Measurements from ENCODE around the gene RNF144A.

RNF144A gene

GRCh38 chr2:6909431-6910385 lies 7.5 kb upstream of the RNF144A start:
- DNase-seq: no peak

- no peak for DNase-seq
These were observed 5.5 kb upstream of the RNF144A start for GRCh38 chr2:6911721-6912120.

- DNase-seq: peak; percentile 52
These were observed 3.6 kb upstream of the RNF144A start for GRCh38 chr2:6913415-6914157.

GRCh38 chr2:6914828-6915227 lies 2.4 kb upstream of the RNF144A start:
- no peak for DNase-seq

GRCh38 chr2:6915399-6915798 lies 1.8 kb upstream of the RNF144A start:
- DNase-seq: no peak

GRCh38 chr2:6916224-6916623 lies 988 bp upstream of the RNF144A start:
- DNase-seq: no peak

GRCh38 chr2:6916736-6917070 lies 509 bp upstream of the RNF144A start:
- no peak for DNase-seq

- DNase-seq: no peak
These were observed 679 bp downstream of the RNF144A start for GRCh38 chr2:6917761-6918421.

GRCh38 chr2:6919901-6920742 lies 2.9 kb downstream of the RNF144A start:
- no peak for DNase-seq

GRCh38 chr2:6920743-6921064 lies 3.5 kb downstream of the RNF144A start:
- no peak for DNase-seq

- no peak for DNase-seq
These were observed 4.2 kb downstream of the RNF144A start for GRCh38 chr2:6921321-6921922.

GRCh38 chr2:6922201-6922656 lies 5.0 kb downstream of the RNF144A start:
- no peak for DNase-seq

- no peak for DNase-seq
These were observed 6.1 kb downstream of the RNF144A start for GRCh38 chr2:6923319-6923718.

GRCh38 chr2:6924101-6924923 lies 7.1 kb downstream of the RNF144A start:
- no peak for DNase-seq

GRCh38 chr2:6924924-6925409 lies 7.8 kb downstream of the RNF144A start:
- no peak for DNase-seq

GRCh38 chr2:6926071-6926732 lies 9.0 kb downstream of the RNF144A start:
- no peak for DNase-seq

- no peak for DNase-seq
These were observed 10.0 kb downstream of the RNF144A start for GRCh38 chr2:6927186-6927585.

- no peak for DNase-seq
These were observed 10.5 kb downstream of the RNF144A start for GRCh38 chr2:6927753-6928152.

- no peak for DNase-seq
These were observed 11.2 kb downstream of the RNF144A start for GRCh38 chr2:6928452-6928851.

GRCh38 chr2:6929196-6929819 lies 12.1 kb downstream of the RNF144A start:
- no peak for DNase-seq

All from stimulated activated CD8-positive, alpha-beta memory T cell treated with anti-CD3 and anti-CD28 coated beads, Interleukin-4, amount 100 ng/mL, for 48 hours (primary cell).